Activated T-cell treated with anti-CD3 and anti-CD28 coated beads, Interleukin-2, amount 50 U/mL, for 72 hours (primary cell): ENCODE results near the gene NKD1. TPM values are rescaled to one million over a fixed set of nuclear protein-coding genes. Genes with fewer than 3 reads are reported as not detected.
A peak's percentile ranks its signal among the peaks of the same experiment; 100 is the strongest.

Experiments used
- ATAC-seq, 2 donors: fragments of 150-1000 bp; cut with Tn5 transposase; replicated peaks in 1 of 2; 2 replicates each; pipeline ENCODE4 v1.10.0; 2021; ENCODE audit warnings: moderate library complexity in 2 of 2, mild to moderate bottlenecking in 1 of 2
- DNase-seq, 2 donors: peaks; one replicate each; pipeline ENCODE4 v3.0.0; 2021 to 2022; ENCODE audit warnings: mixed read lengths in 1 of 2
- H3K27ac Mint-ChIP-seq: one replicate; pipeline ENCODE4 v1.8.0; 2022; ENCODE audit warnings: mild to moderate bottlenecking, moderate library complexity, mixed read lengths
- H3K27me3 Mint-ChIP-seq: one replicate; pipeline ENCODE4 v1.8.0; 2022; ENCODE audit warnings: low read depth, mixed read lengths
- H3K36me3 Mint-ChIP-seq, 2 donors: one replicate each; pipeline ENCODE4 v1.8.0; 2022; ENCODE audit warnings: mixed read lengths in 2 of 2, mild to moderate bottlenecking in 1 of 2; ENCODE audit not compliant: insufficient read depth in 2 of 2
- H3K4me1 Mint-ChIP-seq: one replicate; pipeline ENCODE4 v1.8.0; 2022; ENCODE audit warnings: low read depth, mixed read lengths
- H3K4me3 Mint-ChIP-seq, 2 donors: one replicate each; pipeline ENCODE4 v1.8.0; 2022; ENCODE audit warnings: mild to moderate bottlenecking in 2 of 2, mixed read lengths in 2 of 2, moderate library complexity in 2 of 2
- H3K9me3 Mint-ChIP-seq, 2 donors: one replicate each; pipeline ENCODE4 v1.8.0; 2022; ENCODE audit warnings: mixed read lengths in 2 of 2
- total RNA-seq, 2 donors: library from RNA; stranded (reverse); gene quantifications; one replicate each; pipeline ENCODE4 v1.2.3, GENCODE V29; 2022

The NKD1 gene
- total RNA-seq, 2 donors from 2014 or later: 0.96 to 2.4 TPM

DNA sequence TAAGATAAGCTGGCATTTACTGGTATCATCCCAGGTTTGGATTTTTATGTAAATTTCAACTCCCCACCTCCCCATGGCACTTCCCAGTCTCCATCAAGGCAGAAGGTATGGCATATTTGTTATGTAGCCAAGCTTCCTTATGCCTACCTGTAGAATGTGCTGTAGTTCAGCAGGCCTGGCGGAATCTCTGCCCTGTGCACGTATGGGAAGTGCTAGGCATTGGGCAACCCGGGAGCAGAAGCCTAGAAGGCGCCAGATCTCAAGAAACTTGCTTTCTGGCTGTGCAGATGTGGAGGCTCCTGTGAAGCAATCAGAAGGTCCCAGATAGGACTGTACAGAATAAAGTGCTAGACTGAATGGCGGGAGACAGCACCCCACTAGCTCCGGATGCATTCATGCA is 68.2 kb downstream of the NKD1 start:
- no peak overlapping the region for H3K27ac Mint-ChIP-seq
- H3K4me3 Mint-ChIP-seq: no peak overlapping the region
- no peaks in the 10 kb centered on the region for H3K9me3 Mint-ChIP-seq
- DNase-seq: no peak
- H3K36me3 Mint-ChIP-seq: no peaks in the 10 kb centered on the region
- H3K27me3 Mint-ChIP-seq: no peaks in the 10 kb centered on the region
- H3K4me1 Mint-ChIP-seq: peaks cover 27% of the 10 kb centered on the region
- ATAC-seq: no peak

DNA sequence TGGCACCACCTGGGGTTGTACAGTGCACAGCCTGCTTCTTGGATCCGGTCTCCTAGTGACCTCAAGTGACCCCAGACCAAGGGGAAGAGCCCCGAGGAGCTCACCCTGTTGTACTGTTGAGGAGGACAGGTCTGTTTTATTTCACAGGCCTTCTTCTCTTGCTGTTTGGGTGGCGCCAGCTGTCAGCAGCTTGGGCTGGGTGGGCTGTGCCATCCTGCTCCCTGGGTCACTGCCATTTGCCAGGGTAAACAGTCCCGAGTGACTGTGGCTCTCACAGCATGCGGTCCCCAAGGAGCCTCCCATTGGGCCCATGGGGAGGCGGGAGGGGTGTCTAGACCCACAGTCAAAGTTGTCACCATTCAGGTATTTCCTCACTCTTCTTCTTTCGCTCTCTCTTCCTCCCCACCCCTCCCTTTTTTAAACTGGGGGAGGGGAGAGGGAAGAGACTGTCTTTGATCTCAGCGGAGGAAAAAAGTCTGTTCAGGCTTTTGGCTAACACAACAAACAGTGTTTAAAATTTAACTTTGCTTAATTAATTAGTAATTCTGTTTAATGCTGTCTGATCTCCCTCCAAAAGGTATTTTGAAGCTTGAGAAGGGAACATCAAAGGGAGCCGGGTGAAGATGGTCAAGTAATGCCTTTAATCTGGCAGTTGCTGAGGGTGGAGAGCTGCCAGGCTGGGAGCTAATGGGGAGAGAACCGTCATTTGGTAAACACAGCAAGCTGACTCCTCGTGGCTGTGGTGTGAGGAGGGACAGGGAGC is 68.9 kb downstream of the NKD1 start:
- Mint-ChIP-seq H3K9me3 (no peaks in the 10 kb centered on the region), H3K27ac (peak overlapping the region; percentile 11), H3K4me1 (peaks cover 22% of the 10 kb centered on the region), H3K36me3 (no peaks in the 10 kb centered on the region), H3K27me3 (no peaks in the 10 kb centered on the region), H3K4me3 (no peak overlapping the region)
- DNase-seq (no peak), ATAC-seq (no peak)

DNA sequence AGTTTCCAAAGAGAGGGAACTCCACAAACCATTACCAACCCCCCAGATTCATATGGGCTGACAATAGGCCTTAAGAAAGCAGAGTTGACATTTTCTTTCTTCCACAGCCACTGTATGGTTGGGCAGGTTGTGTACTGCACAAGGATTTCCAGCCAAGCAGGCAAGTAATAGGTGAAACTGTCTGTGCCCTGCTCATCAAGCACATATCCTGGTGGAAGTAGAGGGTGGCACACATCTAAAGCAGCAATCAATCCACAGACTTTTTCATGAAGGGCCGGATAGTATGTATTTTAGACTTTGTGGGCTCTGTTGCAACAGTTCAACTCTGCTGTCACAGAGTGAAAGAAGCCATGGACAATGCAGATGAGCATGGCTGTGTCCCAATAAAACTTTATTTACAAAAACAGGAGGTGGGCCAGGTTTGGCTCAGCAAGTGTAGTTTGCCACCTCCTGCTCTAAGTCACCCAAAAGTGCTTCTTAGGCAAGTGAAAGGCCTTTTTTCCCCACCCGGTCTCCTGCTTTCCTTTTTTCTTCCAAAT is 69.5 kb downstream of the NKD1 start:
- H3K4me3 Mint-ChIP-seq: no peak overlapping the region
- no peak overlapping the region for H3K27ac Mint-ChIP-seq
- no peak for ATAC-seq

DNA sequence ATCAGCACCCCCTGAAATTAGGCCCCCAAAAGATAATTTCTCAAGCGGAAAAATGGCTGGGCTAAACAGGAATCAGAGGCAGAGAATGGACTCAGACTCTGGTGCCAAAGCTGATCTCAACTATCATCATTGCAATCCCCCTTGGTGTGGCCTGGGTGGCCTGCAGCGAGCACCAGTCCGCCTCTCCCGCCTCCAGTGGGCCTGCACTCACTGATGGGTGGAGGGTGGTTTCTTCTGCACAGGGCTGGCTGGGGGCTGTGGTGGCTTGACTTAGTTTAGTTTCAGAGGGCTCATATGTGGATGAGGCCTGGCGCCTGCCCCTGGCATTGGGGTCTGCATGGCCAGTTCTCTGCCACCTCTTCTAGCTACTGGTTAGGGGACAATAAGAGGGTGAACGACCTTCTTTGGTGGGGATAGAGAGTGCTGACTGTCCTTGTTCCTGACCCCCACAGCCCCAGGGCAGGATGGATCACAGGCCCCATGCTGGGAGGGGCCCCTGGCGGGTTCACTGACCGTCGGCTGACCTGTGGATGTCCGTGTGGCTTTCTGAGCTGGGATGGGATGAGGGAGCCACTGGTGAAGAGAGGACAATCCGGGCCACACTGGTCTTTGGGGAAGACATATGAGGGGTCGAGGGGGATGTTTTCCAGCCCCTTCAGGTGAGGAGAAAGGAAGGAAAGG is 70.2 kb downstream of the NKD1 start:
- peaks cover 19% of the 10 kb centered on the region for H3K4me1 Mint-ChIP-seq
- H3K27me3 Mint-ChIP-seq: no peaks in the 10 kb centered on the region
- H3K36me3 Mint-ChIP-seq: no peaks in the 10 kb centered on the region
- H3K27ac Mint-ChIP-seq: no peak overlapping the region
- ATAC-seq (no peak), DNase-seq (no peak)
- no peak overlapping the region for H3K4me3 Mint-ChIP-seq
- no peaks in the 10 kb centered on the region for H3K9me3 Mint-ChIP-seq

More for the DNA sequence above, 69.5 kb downstream of the NKD1 start:
- Mint-ChIP-seq H3K27me3 (no peaks in the 10 kb centered on the region), H3K4me1 (peaks cover 17% of the 10 kb centered on the region), H3K9me3 (no peaks in the 10 kb centered on the region), H3K36me3 (no peaks in the 10 kb centered on the region)
- no peak for DNase-seq

DNA sequence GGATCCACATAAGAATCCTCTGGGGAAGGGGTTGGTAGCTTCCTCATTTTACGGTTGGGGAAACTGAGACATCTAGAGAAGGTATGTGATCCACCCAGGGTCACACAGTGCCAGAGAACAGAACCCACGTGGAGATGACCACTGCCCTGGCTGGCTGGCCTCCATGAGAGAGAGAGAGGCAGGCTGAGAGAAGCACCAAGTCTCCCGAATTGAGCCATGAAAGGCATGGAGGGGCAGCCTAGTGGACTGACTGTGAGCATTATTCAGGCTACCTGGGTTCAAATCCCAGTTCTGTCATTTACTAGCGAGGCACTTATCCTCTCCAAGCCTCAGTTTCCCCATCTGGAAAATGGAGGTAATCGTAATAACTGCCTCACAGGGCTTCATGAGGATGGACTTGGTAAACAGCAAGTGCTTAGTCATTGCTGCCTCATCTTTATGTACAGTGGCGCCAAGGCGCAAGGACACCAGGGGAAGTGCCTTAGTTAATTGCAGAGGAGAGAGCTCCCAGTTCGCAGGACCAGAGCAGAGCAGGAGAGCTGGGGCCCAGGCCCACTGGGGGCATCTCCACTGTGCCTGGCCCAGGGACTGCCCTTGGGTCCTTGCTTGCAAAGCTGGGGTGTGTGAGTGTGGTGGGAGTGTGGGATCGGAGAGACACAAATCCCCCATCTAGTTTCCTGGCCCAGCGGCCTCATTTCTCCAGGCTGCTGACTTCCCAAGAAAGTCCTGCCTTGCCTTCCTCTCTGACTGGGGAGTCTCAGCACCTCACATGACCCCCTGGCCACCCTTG is 71.7 kb downstream of the NKD1 start:
- peaks cover 33% of the 10 kb centered on the region for H3K4me1 Mint-ChIP-seq
- DNase-seq (no peak), ATAC-seq (no peak)
- no peak overlapping the region for H3K27ac Mint-ChIP-seq
- H3K27me3 Mint-ChIP-seq: no peaks in the 10 kb centered on the region
- no peaks in the 10 kb centered on the region for H3K9me3 Mint-ChIP-seq
- no peak overlapping the region for H3K4me3 Mint-ChIP-seq
- no peaks in the 10 kb centered on the region for H3K36me3 Mint-ChIP-seq

DNA sequence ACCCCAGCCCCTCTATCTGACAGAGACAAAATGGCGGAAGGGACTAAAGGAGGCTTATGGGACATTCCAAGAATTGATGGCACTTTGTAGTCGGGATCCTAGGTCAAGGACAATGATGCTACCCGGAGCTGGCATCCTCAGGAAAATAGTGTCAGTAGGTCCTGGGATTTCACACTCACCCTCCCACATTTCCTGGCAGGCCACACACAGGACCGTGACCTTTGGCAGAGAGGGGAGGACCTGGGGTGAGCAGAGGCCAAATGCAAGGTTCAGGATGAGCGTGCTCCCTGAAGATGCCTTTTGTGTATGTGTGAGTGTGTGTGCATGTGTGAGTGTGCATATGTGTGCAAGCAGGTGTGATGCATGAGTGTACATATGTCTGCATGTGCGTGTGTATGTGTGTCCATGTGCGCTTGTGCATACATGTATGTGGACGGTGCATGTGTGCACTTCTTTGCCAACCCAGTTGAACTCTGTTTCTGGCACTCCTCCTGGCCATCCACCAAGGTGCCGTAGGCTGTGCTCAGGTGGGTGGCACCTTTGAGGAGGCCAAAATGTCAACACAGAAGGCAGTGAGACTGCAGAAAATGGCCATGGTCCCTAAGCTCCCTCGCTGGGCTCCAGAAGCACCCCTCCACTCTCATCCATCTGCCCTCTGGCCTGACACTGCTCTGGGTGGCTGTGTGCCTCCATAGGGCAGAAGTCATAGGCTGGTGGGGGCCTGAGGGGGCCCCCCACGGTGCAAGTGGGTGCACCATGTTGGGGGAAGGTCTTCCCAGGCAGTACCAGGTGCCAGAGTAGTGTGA is 72.7 kb downstream of the NKD1 start:
- H3K27ac Mint-ChIP-seq: no peak overlapping the region
- no peak for ATAC-seq
- no peak for DNase-seq
- H3K9me3 Mint-ChIP-seq: no peaks in the 10 kb centered on the region
- H3K36me3 Mint-ChIP-seq: no peaks in the 10 kb centered on the region
- H3K4me1 Mint-ChIP-seq: peaks cover 34% of the 10 kb centered on the region
- no peaks in the 10 kb centered on the region for H3K27me3 Mint-ChIP-seq
- no peak overlapping the region for H3K4me3 Mint-ChIP-seq

DNA sequence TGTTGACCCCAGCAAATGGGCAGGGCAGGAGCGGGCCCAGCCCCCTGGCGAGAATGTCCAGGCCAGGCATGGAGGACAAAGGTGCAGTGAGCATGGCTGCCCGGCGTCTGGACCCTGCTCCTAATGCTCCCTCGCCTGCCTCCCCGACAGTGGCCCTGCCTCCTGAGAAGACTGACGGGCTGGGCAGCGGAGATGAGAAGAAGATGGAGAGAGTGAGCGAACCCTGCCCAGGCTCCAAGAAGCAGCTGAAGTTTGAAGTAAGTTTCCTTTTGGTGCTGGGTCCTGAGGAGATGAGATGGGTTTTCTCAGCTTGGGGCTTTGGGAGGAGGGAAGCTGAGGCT is 73.2 kb downstream of the NKD1 start:
- Mint-ChIP-seq H3K36me3 (no peaks in the 10 kb centered on the region), H3K4me1 (peaks cover 36% of the 10 kb centered on the region)

DNA sequence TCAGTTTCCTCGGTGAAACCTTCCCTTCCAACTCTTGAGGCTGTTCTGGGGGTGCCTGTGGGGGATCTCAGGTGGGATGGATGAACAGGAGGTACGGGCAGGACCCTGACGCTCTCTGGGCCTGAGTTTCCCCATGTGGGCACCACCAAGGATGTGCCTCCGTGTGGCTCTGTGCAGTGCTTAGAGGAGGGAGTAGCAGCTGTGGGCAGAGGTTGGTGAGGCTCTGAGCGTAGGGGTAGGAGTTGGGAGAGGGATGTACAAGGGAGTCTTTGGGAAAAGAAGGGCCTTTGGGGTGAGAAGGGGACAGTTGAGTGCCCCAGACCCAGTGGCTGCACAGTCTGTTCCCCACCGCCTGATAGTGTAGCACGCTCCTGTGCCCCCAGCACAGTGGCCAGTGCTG is 73.8 kb downstream of the NKD1 start:
- no peak overlapping the region for H3K27ac Mint-ChIP-seq
- H3K4me3 Mint-ChIP-seq: no peak overlapping the region
- ATAC-seq: no peak
- peaks cover 36% of the 10 kb centered on the region for H3K4me1 Mint-ChIP-seq
- H3K36me3 Mint-ChIP-seq: no peaks in the 10 kb centered on the region
- H3K27me3 Mint-ChIP-seq: no peaks in the 10 kb centered on the region
- no peak for DNase-seq
- H3K9me3 Mint-ChIP-seq: no peaks in the 10 kb centered on the region

More for the DNA sequence above, 73.2 kb downstream of the NKD1 start:
- DNase-seq (no peak), ATAC-seq (no peak)
- Mint-ChIP-seq H3K9me3 (no peaks in the 10 kb centered on the region), H3K27me3 (no peaks in the 10 kb centered on the region), H3K4me3 (no peak overlapping the region), H3K27ac (no peak overlapping the region)

DNA sequence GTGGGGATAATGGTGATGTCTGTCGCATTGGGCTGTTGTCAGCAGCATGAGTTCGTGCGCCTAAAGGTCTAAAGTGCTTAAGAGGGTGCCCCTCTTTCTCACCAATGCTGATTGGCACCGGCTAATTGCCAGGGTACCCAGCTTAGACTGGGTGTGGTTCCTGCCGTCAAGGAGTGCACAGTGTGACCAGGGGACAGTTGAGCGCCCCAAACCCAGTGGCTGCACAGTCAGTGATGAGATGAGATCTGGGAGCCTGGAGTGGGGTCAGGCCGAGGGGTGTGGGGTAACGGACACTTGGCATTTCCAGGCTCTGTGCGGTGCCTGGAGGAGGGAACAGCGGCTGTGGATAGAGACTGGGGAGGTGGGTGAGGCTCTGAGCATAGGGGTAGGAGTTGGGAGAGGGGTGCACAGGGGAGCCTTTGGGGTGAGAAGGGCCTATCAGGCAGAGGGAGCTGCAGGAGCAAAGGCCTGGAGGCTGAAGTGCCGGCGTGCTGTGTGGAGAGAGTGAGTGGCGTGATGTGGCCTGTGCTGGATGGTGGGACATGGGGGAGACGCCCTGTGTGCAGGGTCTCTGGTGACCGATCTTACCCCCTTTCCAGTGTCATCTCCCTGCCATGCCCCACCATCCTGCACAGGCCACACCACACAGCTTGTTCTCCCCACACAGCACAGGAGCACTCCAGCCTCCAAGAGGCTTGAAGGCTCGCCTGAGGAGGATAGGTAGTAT is 74.6 kb downstream of the NKD1 start:
- H3K9me3 Mint-ChIP-seq: no peaks in the 10 kb centered on the region
- no peak overlapping the region for H3K27ac Mint-ChIP-seq
- no peak for DNase-seq
- H3K36me3 Mint-ChIP-seq: no peaks in the 10 kb centered on the region
- H3K4me1 Mint-ChIP-seq: peaks cover 38% of the 10 kb centered on the region
- ATAC-seq: no peak
- H3K27me3 Mint-ChIP-seq: no peaks in the 10 kb centered on the region
- H3K4me3 Mint-ChIP-seq: no peak overlapping the region

DNA sequence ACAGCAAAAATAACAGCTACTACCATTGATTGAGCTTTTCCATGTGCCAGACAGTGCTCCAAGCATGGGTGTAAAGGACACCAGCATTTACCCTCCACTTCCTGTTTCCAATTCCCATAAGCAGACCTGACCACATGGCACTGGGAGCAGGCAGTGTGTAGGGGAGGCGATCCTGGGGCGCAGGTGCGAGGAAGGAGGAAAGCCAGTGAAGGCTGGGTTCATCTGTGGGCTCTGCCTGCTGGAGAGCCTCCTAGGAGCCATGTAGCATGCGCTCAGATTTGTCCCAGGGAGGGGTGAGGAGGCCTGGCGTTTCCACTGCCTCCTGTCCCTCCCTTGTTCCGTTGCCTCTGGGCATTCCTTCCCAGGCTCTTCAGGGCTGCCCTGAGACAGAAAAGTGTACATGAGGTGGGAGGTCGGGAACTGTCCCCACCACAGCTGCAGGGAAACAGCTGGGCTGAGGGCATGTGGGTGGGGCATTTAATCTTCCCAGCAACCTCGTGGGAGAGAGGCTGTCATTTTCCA is 76.3 kb downstream of the NKD1 start:
- DNase-seq (no peak), ATAC-seq (no peak)
- peaks cover 38% of the 10 kb centered on the region for H3K4me1 Mint-ChIP-seq
- H3K9me3 Mint-ChIP-seq: no peaks in the 10 kb centered on the region
- no peaks in the 10 kb centered on the region for H3K36me3 Mint-ChIP-seq
- no peaks in the 10 kb centered on the region for H3K27me3 Mint-ChIP-seq
- no peak overlapping the region for H3K4me3 Mint-ChIP-seq
- no peak overlapping the region for H3K27ac Mint-ChIP-seq

DNA sequence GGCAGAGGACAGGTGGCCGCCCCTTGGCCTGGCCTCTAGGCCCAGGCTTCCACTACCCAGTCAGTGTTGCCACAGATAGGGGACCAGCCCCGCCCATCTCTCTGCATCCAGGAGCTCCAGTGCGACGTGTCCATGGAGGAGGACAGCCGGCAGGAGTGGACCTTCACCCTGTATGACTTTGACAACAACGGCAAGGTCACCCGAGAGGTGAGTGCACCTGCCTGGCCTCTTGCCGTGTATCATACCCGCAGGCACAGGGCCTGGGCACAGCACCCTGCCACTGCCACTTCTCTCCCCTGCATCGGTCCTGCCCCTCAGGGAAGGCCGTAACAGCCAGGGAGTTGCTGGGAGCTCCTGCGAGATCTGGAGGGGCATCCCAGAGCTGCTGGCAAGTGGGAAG is 77.2 kb downstream of the NKD1 start:
- Mint-ChIP-seq H3K4me3 (no peak overlapping the region), H3K9me3 (no peaks in the 10 kb centered on the region), H3K27ac (no peak overlapping the region), H3K4me1 (peaks cover 38% of the 10 kb centered on the region), H3K36me3 (no peaks in the 10 kb centered on the region), H3K27me3 (no peaks in the 10 kb centered on the region)
- DNase-seq (no peak), ATAC-seq (no peak)

DNA sequence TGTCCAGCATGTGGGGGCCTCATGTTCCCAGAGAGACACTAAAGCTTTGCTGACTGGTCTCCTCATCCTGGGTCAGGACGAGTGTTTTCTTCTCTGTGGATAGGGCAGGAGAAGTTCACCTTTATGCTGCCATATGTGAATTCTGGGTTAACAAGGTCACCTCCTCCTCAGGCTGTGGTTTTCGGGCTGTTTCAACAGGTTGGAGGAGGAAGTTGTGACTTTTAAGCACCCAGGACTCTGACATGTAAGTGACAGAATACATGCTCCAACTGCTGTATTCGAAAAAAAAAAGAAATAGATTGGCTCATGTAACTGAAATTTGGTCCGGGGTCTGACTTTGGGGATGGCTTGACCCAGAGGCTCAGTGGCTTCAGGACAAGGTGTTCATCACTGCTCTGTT is 78.7 kb downstream of the NKD1 start:
- Mint-ChIP-seq H3K9me3 (no peaks in the 10 kb centered on the region), H3K27ac (no peak overlapping the region), H3K4me3 (peak overlapping the region in 1 of 2 donors; percentile 66), H3K27me3 (no peaks in the 10 kb centered on the region), H3K36me3 (no peaks in the 10 kb centered on the region), H3K4me1 (peaks cover 38% of the 10 kb centered on the region)
- DNase-seq (no peak), ATAC-seq (no peak)
